ENCODE measurements around the gene TULP4.

- TF ChIP-seq CTCF (IDR thresholded peaks at IDR 0.05) (no peak), POLR2AphosphoS5 (IDR thresholded peaks at IDR 0.05) (no peak), POLR2A (IDR thresholded peaks at IDR 0.05; ENCODE audit: low read depth) (no peak)
Observed at GRCh38 chr6:158557927-158558326, 245.7 kb downstream of the TULP4 start.
